Measurements from ENCODE around the gene KLHL11.
"Not testable (repeated sequence)": the region's sequence is repeated elsewhere in the genome, so short reads cannot be mapped to it uniquely, and the experiment has no call there.

The KLHL11 gene

DNA sequence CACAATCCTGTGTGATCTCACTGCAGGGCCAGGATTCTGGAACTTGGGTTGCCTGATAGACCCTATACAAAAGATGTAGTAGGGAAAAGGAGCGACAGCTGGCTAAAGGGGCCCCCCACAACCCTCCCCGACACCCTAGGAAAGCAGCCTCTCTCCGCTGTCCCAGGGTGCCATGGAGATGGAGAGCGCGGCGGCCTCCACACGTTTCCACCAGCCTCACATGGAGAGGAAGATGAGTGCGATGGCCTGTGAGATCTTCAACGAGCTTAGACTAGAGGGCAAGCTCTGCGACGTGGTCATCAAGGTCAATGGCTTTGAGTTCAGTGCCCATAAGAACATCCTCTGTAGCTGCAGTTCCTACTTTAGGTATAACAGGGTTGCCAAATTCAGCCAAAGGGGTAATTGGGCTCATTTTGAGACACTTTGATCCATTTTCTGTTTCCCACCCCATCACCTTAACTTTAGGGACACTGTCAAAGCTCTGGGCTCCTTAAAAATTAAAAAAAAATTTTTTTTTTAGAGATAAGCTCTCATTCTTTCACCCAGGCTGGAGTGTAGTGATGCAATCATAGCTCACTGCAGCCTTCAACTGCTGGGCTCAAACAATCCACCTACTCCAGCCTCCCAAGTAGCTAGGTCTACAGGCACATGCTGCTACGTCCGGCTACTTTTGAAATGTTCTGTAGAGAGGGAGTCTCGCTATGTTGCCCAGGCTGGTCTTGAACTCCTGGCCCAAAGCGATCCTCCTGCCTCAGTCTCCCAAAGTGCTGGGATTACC is 27.3 kb downstream of the KLHL11 start, which contains the start of gene KLHL10:
Gene KLHL10 (plus strand): TSS at position 65 of the 778 bp plus-strand sequence. CDS start 108 bp downstream, at position 173.
- H3K4me3 ChIP-seq (ENCODE audit: control insufficient read depth, low read depth, low read length): no peak within 1 kb of the TSS
- TF ChIP-seq, protein P1, sequence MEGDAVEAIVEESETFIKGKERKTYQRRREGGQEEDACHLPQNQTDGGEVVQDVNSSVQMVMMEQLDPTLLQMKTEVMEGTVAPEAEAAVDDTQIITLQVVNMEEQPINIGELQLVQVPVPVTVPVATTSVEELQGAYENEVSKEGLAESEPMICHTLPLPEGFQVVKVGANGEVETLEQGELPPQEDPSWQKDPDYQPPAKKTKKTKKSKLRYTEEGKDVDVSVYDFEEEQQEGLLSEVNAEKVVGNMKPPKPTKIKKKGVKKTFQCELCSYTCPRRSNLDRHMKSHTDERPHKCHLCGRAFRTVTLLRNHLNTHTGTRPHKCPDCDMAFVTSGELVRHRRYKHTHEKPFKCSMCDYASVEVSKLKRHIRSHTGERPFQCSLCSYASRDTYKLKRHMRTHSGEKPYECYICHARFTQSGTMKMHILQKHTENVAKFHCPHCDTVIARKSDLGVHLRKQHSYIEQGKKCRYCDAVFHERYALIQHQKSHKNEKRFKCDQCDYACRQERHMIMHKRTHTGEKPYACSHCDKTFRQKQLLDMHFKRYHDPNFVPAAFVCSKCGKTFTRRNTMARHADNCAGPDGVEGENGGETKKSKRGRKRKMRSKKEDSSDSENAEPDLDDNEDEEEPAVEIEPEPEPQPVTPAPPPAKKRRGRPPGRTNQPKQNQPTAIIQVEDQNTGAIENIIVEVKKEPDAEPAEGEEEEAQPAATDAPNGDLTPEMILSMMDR (conservative IDR thresholded peaks at IDR 0.05; ENCODE audit: control insufficient read depth, insufficient read depth, low read depth, low read length): no peak
- DNase-seq (ENCODE audit: low read depth): no peak

DNA sequence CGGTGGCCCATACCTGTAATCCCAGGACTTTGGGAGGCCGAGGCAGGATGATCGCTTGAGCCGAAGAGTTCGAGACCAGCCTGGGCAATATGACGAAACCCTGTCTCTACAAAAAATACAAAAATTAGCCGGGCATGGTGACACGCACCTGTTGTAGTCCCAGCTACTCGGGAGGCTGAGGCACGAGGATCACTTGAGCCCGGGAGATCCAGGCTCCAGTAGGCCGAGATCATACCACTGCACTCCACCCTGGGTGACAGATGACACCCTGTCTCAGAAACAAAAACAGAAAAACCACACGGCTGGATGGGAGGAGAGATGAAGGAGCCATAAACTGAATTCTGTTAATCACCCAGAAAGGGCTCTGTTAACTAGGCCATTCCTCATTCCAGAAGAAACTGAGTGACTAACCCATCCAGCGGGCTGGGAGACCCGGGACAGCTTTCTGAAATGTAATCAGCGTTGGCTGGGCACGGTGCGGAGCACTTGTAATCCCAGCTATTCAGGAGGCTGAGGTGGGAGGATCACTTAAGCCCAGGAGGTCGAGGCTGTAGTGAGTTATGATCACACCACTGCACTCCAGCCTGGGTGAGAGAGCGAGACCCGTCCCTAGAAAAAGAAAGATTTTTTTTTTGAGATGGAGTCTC is 28.6 kb downstream of the KLHL11 start:
- TF ChIP-seq, protein P1 (conservative IDR thresholded peaks at IDR 0.05; ENCODE audit: control insufficient read depth, insufficient read depth, low read depth, low read length): no peak
- DNase-seq (ENCODE audit: low read depth): no peak
- peak overlapping the region; percentile 71 for H3K4me3 ChIP-seq (ENCODE audit: control insufficient read depth, low read depth, low read length)

DNA sequence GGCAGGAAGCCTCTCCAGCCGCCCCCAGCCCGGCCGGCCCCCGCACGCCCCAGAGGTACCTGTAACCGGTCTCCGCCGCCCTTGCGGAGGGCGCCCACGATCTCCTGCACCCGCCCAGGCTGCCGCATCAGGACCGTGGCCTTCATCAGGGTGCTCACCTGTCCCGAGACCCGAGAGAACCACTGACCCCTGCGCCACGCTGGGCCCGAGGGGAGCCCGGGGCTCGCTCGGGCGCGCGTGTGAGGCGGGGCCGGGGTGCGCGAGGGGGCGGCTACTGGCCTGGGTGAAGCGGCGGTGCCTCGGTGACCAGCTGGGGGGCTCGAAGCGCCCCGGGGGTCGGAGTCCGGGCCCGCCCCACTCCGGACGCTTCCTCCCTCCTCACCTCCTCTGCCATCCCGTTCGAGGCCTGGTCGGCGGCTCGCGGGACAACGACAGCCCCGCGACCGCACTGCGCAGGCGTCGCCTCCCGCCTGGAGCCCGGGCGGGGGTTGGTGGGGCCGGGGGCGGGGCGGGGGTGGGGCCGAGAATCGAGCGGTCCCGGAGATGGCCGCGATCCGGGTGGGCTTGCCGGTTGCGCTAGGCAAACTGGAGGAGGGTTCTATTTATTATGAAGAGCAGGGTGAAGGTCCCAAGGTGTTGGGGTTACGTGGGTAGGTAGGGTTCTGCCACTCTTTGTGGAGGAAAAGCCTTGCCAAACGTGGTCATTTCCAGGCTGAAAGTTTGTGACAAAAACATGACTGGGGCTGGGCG is 29.2 kb downstream of the KLHL11 start, which contains the start of gene NT5C3B:
Gene NT5C3B (minus strand): TSS at position 433 of the 750 bp plus-strand sequence. CDS start 39 bp downstream, at position 394.
- DNase-seq (ENCODE audit: low read depth): peak; percentile 17
- peak within 1 kb of the TSS; percentile 71 for H3K4me3 ChIP-seq (ENCODE audit: control insufficient read depth, low read depth, low read length)
- TF ChIP-seq, protein P1 (conservative IDR thresholded peaks at IDR 0.05; ENCODE audit: control insufficient read depth, insufficient read depth, low read depth, low read length): no peak

DNA sequence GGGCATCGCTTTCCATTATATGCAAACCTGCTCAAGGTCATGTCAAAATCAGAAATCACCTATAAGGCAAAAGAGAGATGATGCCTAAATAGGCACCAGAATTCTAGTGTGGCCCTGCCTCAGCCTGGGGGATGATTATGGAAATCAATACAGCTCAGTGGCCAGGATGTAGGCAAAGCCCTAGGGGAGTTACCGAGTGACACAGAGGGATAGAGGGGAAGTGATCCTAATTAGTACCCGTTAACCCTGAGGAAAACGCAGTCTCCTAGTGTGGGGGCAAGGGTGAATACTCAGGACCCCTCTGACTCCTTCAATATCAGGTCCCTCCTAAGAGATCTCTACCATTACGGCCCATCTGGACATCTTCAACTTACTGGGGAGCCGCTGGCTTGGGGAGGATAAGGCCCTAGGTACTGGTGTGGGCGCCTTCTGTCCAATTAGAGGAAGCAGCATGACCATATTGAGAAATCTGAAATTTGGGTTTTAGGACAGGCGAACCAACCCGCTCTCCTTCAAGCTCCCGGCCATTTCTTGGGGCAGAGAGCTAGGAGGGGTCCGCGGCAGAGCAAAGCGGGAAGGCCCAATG is 29.9 kb downstream of the KLHL11 start:
- TF ChIP-seq, protein P1 (conservative IDR thresholded peaks at IDR 0.05; ENCODE audit: control insufficient read depth, insufficient read depth, low read depth, low read length): no peak
- no peak for DNase-seq (ENCODE audit: low read depth)
- H3K4me3 ChIP-seq (ENCODE audit: control insufficient read depth, low read depth, low read length): peak overlapping the region; percentile 71

DNA sequence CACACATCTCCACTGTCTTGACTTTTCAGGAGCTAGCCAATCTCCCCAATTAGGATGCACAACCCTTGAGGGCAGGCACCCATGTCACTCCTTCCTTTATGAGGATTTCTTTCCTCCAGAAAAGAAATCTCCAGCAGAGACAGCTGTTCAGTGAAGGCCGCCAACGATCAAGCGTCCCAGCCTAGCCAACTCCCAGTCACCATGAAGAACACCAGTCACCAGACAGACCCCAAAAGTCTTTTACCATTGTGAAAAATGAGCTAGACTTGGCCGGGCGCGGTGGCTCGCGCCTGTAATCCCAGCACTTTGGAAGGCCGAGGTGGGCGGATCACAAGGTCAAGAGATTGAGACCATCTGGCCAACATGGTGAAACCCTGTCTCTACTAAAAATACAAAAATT is 35.3 kb downstream of the KLHL11 start:
- DNase-seq (ENCODE audit: low read depth); H3K4me3 ChIP-seq (ENCODE audit: control insufficient read depth, low read depth, low read length): not testable (repeated sequence)

DNA sequence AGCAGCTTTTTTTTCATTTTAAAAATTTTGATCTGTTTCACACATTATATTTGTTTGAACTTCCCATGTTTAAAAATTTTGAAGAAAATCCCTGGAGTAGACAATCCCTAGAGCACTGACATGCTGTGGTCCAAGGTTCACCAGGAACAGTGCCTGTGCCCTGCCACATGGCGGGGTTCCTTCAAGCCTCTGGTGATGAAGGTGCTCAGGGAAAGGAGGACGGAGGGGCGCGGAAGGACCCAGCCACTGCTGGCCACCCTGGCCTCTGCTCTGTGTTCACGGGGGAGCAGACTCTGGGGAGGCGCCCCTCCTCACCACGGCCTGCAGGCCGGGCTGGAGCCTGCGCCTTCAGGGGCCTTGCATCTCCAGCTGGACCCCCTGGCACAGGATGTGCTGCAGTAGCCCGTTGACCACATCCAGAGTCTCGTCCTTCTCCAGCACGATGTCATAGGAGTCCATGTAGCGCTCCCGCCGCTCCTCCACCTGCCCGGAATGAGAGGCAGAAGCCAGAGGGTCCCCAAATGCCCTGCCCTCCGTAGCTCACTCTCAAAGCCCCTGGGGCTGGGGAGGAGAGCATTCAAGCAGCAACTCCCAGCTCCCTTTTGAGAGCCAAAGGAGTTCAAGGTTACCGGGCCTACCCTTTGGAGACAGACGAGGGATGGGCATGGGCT is 39.9 kb downstream of the KLHL11 start:
- TF ChIP-seq, protein P1 (conservative IDR thresholded peaks at IDR 0.05; ENCODE audit: control insufficient read depth, insufficient read depth, low read depth, low read length): no peak
- DNase-seq (ENCODE audit: low read depth): no peak
- H3K4me3 ChIP-seq (ENCODE audit: control insufficient read depth, low read depth, low read length): no peak overlapping the region
